ENCODE data around the gene MT3.

- TF ChIP-seq POLR2A (IDR thresholded peaks at IDR 0.05; ENCODE audit: low read depth, low read length) = no peak
- no peak for TF ChIP-seq POLR2AphosphoS5 (IDR thresholded peaks at IDR 0.05; ENCODE audit: low read depth, low read length)
- TF ChIP-seq TAF1 (IDR thresholded peaks at IDR 0.05; ENCODE audit: borderline replicate concordance, low read depth, low read length) = no peak
These were observed 46.2 kb downstream of the MT3 start for GRCh38 chr16:56635441-56635967.
